K562 (cell line): Measurements from ENCODE around the gene WDR19. TPM values are rescaled to one million over a fixed set of nuclear protein-coding genes. Genes with fewer than 3 reads are reported as not detected.

Experiments
- CBX3 ChIP-seq, 2 experiments: IDR thresholded peaks; 1 replicate in 1 of 2; 2 replicates in 1 of 2; pipeline ENCODE4 v1.6.1; 2012; ENCODE audit warnings: inconsistent platforms in 2 of 2, low read length in 2 of 2, borderline replicate concordance in 1 of 2, control low read depth in 1 of 2
- CHD2 ChIP-seq: IDR thresholded peaks from 2 replicates; pipeline ENCODE4 v1.6.1; 2011; ENCODE audit warnings: low read depth, low read length
- CREB1 ChIP-seq, 2 experiments: sonication (generic) in 1 of 2; formaldehyde crosslinking in 1 of 2; IDR thresholded peaks; 2 replicates each; pipeline versions ENCODE4 v1.6.1 to v1.8.0; 2012 to 2022; ENCODE audit warnings: inconsistent platforms in 1 of 2, mild to moderate bottlenecking in 1 of 2, missing genetic modification reagents in 1 of 2, moderate library complexity in 1 of 2
- FOXA1 ChIP-seq: fragments of 450-650 bp; IDR thresholded peaks from 2 replicates; pipeline ENCODE4 v1.6.1; 2016; ENCODE audit warnings: mild to moderate bottlenecking, borderline replicate concordance
- GTF2F1 ChIP-seq: IDR thresholded peaks from 2 replicates; pipeline ENCODE4 v1.6.1; 2011; ENCODE audit warnings: low read depth, low read length, improper control_type of control experiment
- HDAC2 ChIP-seq: fragments of 450-650 bp; IDR thresholded peaks from 2 replicates; pipeline ENCODE4 v1.6.1; 2016; ENCODE audit warnings: mild to moderate bottlenecking
- HNRNPK ChIP-seq: fragments of 200-400 bp; formaldehyde crosslinking; IDR thresholded peaks from one replicate; pipeline ENCODE4 v1.6.1; 2018; ENCODE audit warnings: mild to moderate bottlenecking, low read depth, low read length; ENCODE audit not compliant: poor library complexity, severe bottlenecking
- IRF2 ChIP-seq: sonication (generic); formaldehyde crosslinking; IDR thresholded peaks from 2 replicates; pipeline ENCODE4 v1.8.1; 2022; ENCODE audit warnings: mild to moderate bottlenecking, missing genetic modification reagents
- MAFF ChIP-seq: IDR thresholded peaks from 2 replicates; pipeline ENCODE4 v1.6.1; 2012; ENCODE audit warnings: low read length, improper control_type of control experiment
- MAFK ChIP-seq: IDR thresholded peaks from 2 replicates; pipeline ENCODE4 v1.6.1; 2011; ENCODE audit warnings: low read length, improper control_type of control experiment
- NR2F6 ChIP-seq: fragments of 450-650 bp; formaldehyde crosslinking; IDR thresholded peaks from 2 replicates; pipeline ENCODE4 v1.4.0; 2020; ENCODE audit warnings: mild to moderate bottlenecking
- RB1 ChIP-seq: fragments of 450-650 bp; IDR thresholded peaks from 2 replicates; pipeline ENCODE4 v1.6.1; 2017; ENCODE audit warnings: low read depth, mild to moderate bottlenecking
- RBBP5 ChIP-seq: fragments of 200-600 bp; sonication (generic); IDR thresholded peaks from 2 replicates; pipeline ENCODE4 v1.6.1; 2012; ENCODE audit warnings: borderline replicate concordance, mild to moderate bottlenecking, low read length, control low read depth, inconsistent platforms; ENCODE audit not compliant: insufficient read depth, poor library complexity, severe bottlenecking
- SP1 ChIP-seq: sonication (generic); formaldehyde crosslinking; IDR thresholded peaks from 2 replicates; pipeline ENCODE4 v1.8.1; 2022; ENCODE audit warnings: mild to moderate bottlenecking, missing genetic modification reagents
- SRSF1 ChIP-seq: fragments of 200-400 bp; formaldehyde crosslinking; IDR thresholded peaks from 2 replicates; pipeline ENCODE4 v1.6.1; 2017; ENCODE audit warnings: mild to moderate bottlenecking, low read depth, low read length, moderate library complexity
- TRIM24 ChIP-seq, 2 experiments: fragments of 450-650 bp; IDR thresholded peaks; 2 replicates each; pipeline ENCODE4 v1.6.1; 2016
- U2AF1 ChIP-seq: fragments of 200-400 bp; formaldehyde crosslinking; optimal IDR thresholded peaks from 2 replicates; pipeline ENCODE3; 2017; ENCODE audit warnings: mild to moderate bottlenecking, low read depth, low read length, moderate library complexity
- ZNF121 ChIP-seq: sonication (generic); formaldehyde crosslinking; conservative IDR thresholded peaks from 2 replicates; pipeline ENCODE4 v1.8.0; 2022; ENCODE audit warnings: missing genetic modification reagents
- ZNF140 ChIP-seq: fragments of 250-450 bp; sonication (Bioruptor Pico); IDR thresholded peaks from 2 replicates; pipeline ENCODE4 v1.8.0; 2021; ENCODE audit warnings: moderate library complexity, mild to moderate bottlenecking, inconsistent platforms
- ZNF197 ChIP-seq: fragments of 200-800 bp; sonication (Bioruptor generic); IDR thresholded peaks from 2 replicates; pipeline ENCODE4 v1.6.1; 2016; ENCODE audit warnings: low read depth, missing genetic modification characterization, missing compliant biosample characterization
- ZNF316 ChIP-seq: fragments of 450-650 bp; IDR thresholded peaks from 2 replicates; pipeline ENCODE4 v1.6.1; 2016
- ZNF384 ChIP-seq: IDR thresholded peaks from 2 replicates; pipeline ENCODE4 v1.6.1; 2012; ENCODE audit warnings: low read depth, low read length, improper control_type of control experiment
- ZNF586 ChIP-seq: fragments of 450-650 bp; formaldehyde crosslinking; conservative IDR thresholded peaks from 2 replicates; pipeline ENCODE4 v1.4.0; 2020; ENCODE audit warnings: mild to moderate bottlenecking, moderate library complexity
- ZNF778 ChIP-seq: fragments of 450-650 bp; formaldehyde crosslinking; IDR thresholded peaks from 2 replicates; pipeline ENCODE4 v1.4.0; 2020; ENCODE audit warnings: mild to moderate bottlenecking, moderate library complexity
- ZNF780A ChIP-seq: fragments of 250-450 bp; sonication (Bioruptor Pico); IDR thresholded peaks from 2 replicates; pipeline ENCODE4 v1.5.0; 2021; ENCODE audit warnings: mild to moderate bottlenecking
- ZNF785 ChIP-seq: fragments of 250-450 bp; sonication (Bioruptor Pico); IDR thresholded peaks from 2 replicates; pipeline ENCODE4 v1.4.0; 2020; ENCODE audit warnings: mild to moderate bottlenecking
- polyA plus RNA-seq, 8 experiments: library from polyadenylated mRNA; depleted of rRNA in 4 of 8; stranded (reverse) in 5 of 8; unstranded in 3 of 8; fragments of >200 nt; fragmentation: Nextera tagmentation in 2 of 8; fragmentation: Illumina TruSeq in 1 of 8; extraction: Ambion mirVana in 2 of 8; extraction: Trizol in 1 of 8; gene quantifications; 2 replicates each; pipeline versions ENCODE4 v1.2.1 to v1.2.3, GENCODE V29; 2011 to 2014; ENCODE audit warnings: inconsistent platforms in 1 of 8, missing spikeins in 1 of 8
- total RNA-seq, 7 experiments: library from RNA; depleted of rRNA in 6 of 7; stranded (reverse); fragments of >200 nt in 6 of 7; fragmentation: Illumina TruSeq in 2 of 7; extraction: Trizol in 2 of 7; gene quantifications; 2 replicates each; pipeline versions ENCODE4 v1.2.1 to v1.2.3, GENCODE V29; 2011 to 2021; ENCODE audit warnings: low replicate concordance in 1 of 7
- TF ChIP-seq, protein P1 (sequence below): sonication (generic); formaldehyde crosslinking; IDR thresholded peaks from 2 replicates; pipeline ENCODE4 v1.8.1; 2023; ENCODE audit warnings: mild to moderate bottlenecking, missing genetic modification reagents
- TF ChIP-seq, protein P2 (sequence below): fragments of 450-650 bp; IDR thresholded peaks from 2 replicates; pipeline ENCODE4 v1.6.1; 2017; ENCODE audit warnings: antibody characterized with exemption, mild to moderate bottlenecking

Gene WDR19
- total and polyA plus RNA-seq, 9 of the 15 experiments (the other 6 are each of a cell fraction or from before 2014, with no cell fraction given) = 6.8 to 37.6 (median 11.2) TPM

DNA sequence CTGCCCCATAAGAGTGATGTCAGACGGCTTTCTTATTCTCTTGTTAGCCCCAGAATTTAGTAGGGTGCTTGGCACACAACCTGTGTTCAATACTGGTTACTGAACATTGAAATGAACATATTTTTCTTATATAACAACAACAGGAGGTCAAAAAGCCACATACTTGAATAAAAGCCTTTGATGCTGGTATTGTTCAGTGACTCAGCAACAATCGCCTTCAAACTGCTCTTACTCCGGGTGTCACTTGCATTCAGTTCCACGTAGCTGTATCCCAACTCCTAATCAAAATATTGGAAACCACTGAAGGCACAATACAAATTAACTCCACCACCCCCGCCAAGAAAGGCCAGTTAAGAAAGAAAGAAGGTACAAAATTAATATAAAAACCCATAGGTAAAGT is 122.3 kb downstream of the WDR19 start (continued):
- no peak for TF ChIP-seq ZNF785 (CRISPR knock-in tag)
- no peak for TF ChIP-seq ZNF780A
- no peak for TF ChIP-seq ZNF778
- TF ChIP-seq CBX3 (IDR thresholded peaks at IDR 0.05; ENCODE audit: borderline replicate concordance in 1 of 2, low read length in 2 of 2) = no peak
- TF ChIP-seq HNRNPK = no peak
- TF ChIP-seq HDAC2 = no peak
- TF ChIP-seq, protein P1, sequence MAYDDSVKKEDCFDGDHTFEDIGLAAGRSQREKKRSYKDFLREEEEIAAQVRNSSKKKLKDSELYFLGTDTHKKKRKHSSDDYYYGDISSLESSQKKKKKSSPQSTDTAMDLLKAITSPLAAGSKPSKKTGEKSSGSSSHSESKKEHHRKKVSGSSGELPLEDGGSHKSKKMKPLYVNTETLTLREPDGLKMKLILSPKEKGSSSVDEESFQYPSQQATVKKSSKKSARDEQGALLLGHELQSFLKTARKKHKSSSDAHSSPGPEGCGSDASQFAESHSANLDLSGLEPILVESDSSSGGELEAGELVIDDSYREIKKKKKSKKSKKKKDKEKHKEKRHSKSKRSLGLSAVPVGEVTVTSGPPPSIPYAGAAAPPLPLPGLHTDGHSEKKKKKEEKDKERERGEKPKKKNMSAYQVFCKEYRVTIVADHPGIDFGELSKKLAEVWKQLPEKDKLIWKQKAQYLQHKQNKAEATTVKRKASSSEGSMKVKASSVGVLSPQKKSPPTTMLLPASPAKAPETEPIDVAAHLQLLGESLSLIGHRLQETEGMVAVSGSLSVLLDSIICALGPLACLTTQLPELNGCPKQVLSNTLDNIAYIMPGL = no peak
- no peak for TF ChIP-seq ZNF586 (CRISPR knock-in tag)
- no peak for TF ChIP-seq GTF2F1
- TF ChIP-seq, protein P2, sequence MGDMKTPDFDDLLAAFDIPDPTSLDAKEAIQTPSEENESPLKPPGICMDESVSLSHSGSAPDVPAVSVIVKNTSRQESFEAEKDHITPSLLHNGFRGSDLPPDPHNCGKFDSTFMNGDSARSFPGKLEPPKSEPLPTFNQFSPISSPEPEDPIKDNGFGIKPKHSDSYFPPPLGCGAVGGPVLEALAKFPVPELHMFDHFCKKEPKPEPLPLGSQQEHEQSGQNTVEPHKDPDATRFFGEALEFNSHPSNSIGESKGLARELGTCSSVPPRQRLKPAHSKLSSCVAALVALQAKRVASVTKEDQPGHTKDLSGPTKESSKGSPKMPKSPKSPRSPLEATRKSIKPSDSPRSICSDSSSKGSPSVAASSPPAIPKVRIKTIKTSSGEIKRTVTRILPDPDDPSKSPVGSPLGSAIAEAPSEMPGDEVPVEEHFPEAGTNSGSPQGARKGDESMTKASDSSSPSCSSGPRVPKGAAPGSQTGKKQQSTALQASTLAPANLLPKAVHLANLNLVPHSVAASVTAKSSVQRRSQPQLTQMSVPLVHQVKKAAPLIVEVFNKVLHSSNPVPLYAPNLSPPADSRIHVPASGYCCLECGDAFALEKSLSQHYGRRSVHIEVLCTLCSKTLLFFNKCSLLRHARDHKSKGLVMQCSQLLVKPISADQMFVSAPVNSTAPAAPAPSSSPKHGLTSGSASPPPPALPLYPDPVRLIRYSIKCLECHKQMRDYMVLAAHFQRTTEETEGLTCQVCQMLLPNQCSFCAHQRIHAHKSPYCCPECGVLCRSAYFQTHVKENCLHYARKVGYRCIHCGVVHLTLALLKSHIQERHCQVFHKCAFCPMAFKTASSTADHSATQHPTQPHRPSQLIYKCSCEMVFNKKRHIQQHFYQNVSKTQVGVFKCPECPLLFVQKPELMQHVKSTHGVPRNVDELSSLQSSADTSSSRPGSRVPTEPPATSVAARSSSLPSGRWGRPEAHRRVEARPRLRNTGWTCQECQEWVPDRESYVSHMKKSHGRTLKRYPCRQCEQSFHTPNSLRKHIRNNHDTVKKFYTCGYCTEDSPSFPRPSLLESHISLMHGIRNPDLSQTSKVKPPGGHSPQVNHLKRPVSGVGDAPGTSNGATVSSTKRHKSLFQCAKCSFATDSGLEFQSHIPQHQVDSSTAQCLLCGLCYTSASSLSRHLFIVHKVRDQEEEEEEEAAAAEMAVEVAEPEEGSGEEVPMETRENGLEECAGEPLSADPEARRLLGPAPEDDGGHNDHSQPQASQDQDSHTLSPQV = peak; percentile 37; the same call in 1 of the 2 replicates
- no peak for TF ChIP-seq NR2F6
- no peak for TF ChIP-seq CREB1 (IDR thresholded peaks at IDR 0.05)
- no peak for TF ChIP-seq CREB1 (CRISPR knock-in tag; IDR thresholded peaks at IDR 0.05)
- no peak for TF ChIP-seq TRIM24 (IDR thresholded peaks at IDR 0.05)
- TF ChIP-seq MAFF = peak; percentile 53
- no peak for TF ChIP-seq RB1
- TF ChIP-seq ZNF121 (CRISPR knock-in tag) = no peak
- TF ChIP-seq ZNF197 = no peak
- no peak for TF ChIP-seq CHD2
- no peak for TF ChIP-seq IRF2 (CRISPR knock-in tag)
- no peak for TF ChIP-seq SRSF1
- peak; percentile 77 for TF ChIP-seq ZNF316
- no peak for TF ChIP-seq SP1 (CRISPR knock-in tag)
- TF ChIP-seq FOXA1 = no peak
- no peak for TF ChIP-seq ZNF140 (CRISPR knock-in tag)
- TF ChIP-seq U2AF1 = no peak
- TF ChIP-seq RBBP5 = no peak
- peak; percentile 28; the same call in 1 of the 2 replicates for TF ChIP-seq MAFK
- no peak for TF ChIP-seq ZNF384
